K562 (cell line): ENCODE measurements around the gene BARX2. TPM values are rescaled to one million over a fixed set of nuclear protein-coding genes. Genes with fewer than 3 reads are reported as not detected.

Source experiments
- ATAC-seq: fragments of 200-7000 bp; cut with Tn5 transposase; 3 replicates; pipeline ENCODE4 v1.9.1; 2020; ENCODE audit warnings: moderate library complexity
- BruUV-seq: library from RNA; stranded (reverse); fragments of 400-500 nt; replicated peaks from 2 replicates; lab custom pipeline; 2021; lab: Mats Ljungman, UMichigan
- CTCF ChIA-PET: fragments of 300-600 bp; formaldehyde crosslinking; extraction: SDS; loops from one replicate; lab custom pipeline; 2021; ENCODE audit warnings: low intra/inter-chr PET ratio; lab: Yijun Ruan, JAX
- POLR2A ChIA-PET: fragments of 300-600, 350-650 bp; sonication (Branson Sonifier 250); formaldehyde crosslinking; extraction: SDS; loops from one replicate; lab custom pipeline; 2021; ENCODE audit warnings: antibody characterized with exemption, inconsistent platforms; lab: Yijun Ruan, JAX
- DNase-seq, 4 experiments: peaks; one replicate each; pipeline versions ENCODE4 v3.0.0 to v3.0.0-alpha.2; 2011 to 2018; ENCODE audit warnings: low spot score in 3 of 4, mixed read lengths in 3 of 4; ENCODE audit errors: extremely low read depth in 1 of 4
- FAIRE-seq: peaks from 2 replicates; lab custom pipeline; 2011; peaks lifted over from hg19 to GRCh38; lab: Jason Lieb, UNC
- H2AFZ ChIP-seq: 2 replicates; pipeline ENCODE4 v1.6.0; 2011; ENCODE audit warnings: low read depth, low read length, control low read depth, inconsistent platforms
- H3K27ac ChIP-seq: fragments of 200-600 bp; 3 replicates; pipeline ENCODE4 v1.8.0; 2011; ENCODE audit warnings: low read depth, mild to moderate bottlenecking, control low read depth, inconsistent platforms, low read length, moderate library complexity, mixed read lengths; ENCODE audit errors: extremely low read depth
- H3K27me3 ChIP-seq, 2 experiments: fragments of 300-600 bp in 1 of 2; 2 replicates in 1 of 2; 3 replicates in 1 of 2; pipeline versions ENCODE4 v1.6.0 to v1.8.0; 2011; ENCODE audit warnings: inconsistent platforms in 2 of 2, low read length in 2 of 2, mild to moderate bottlenecking in 1 of 2, mixed read lengths in 1 of 2, moderate library complexity in 1 of 2; ENCODE audit not compliant: control insufficient read depth in 2 of 2, insufficient read depth in 2 of 2
- H3K36me3 ChIP-seq: fragments of 300-600 bp; 3 replicates; pipeline ENCODE4 v1.8.0; 2011; ENCODE audit warnings: mild to moderate bottlenecking, low read length, inconsistent platforms; ENCODE audit not compliant: control insufficient read depth, insufficient read depth
- H3K4me1 ChIP-seq, 2 experiments: fragments of 200-600 bp in 1 of 2; replicated peaks in 1 of 2; 2 replicates in 1 of 2; 3 replicates in 1 of 2; pipeline versions ENCODE4 v1.5.1 to v1.8.0; 2011; ENCODE audit warnings: inconsistent platforms in 2 of 2, low read length in 2 of 2, mild to moderate bottlenecking in 1 of 2, mixed read lengths in 1 of 2, moderate library complexity in 1 of 2; ENCODE audit not compliant: control insufficient read depth in 2 of 2, insufficient read depth in 2 of 2
- H3K4me2 ChIP-seq: 2 replicates; pipeline ENCODE4 v1.6.1; 2011; ENCODE audit warnings: low read length, control low read depth, inconsistent platforms, mixed read lengths; ENCODE audit not compliant: insufficient read depth
- H3K4me3 ChIP-seq: fragments of 200-600 bp; sonication (generic), shearing (Covaris generic); 2 replicates; pipeline ENCODE4 v1.5.1; 2016; ENCODE audit warnings: control low read depth, inconsistent platforms
- H3K79me2 ChIP-seq: fragments of 200-600 bp; 3 replicates; pipeline ENCODE4 v1.8.0; 2011; ENCODE audit warnings: low read length, inconsistent platforms; ENCODE audit not compliant: control insufficient read depth, insufficient read depth
- H3K9ac ChIP-seq, 2 experiments: 2 replicates each; pipeline versions ENCODE4 v1.6.0 to v1.6.1; 2011; ENCODE audit warnings: low read depth in 2 of 2, low read length in 2 of 2, control low read depth in 1 of 2, inconsistent platforms in 1 of 2, mild to moderate bottlenecking in 1 of 2, mixed read lengths in 1 of 2; ENCODE audit not compliant: insufficient read depth in 1 of 2
- H3K9me1 ChIP-seq: one replicate; pipeline ENCODE4 v1.6.0; 2011; ENCODE audit warnings: inconsistent platforms, mild to moderate bottlenecking, low read length, moderate library complexity; ENCODE audit not compliant: control insufficient read depth, insufficient read depth
- H3K9me3 ChIP-seq: replicated peaks from 2 replicates; pipeline ENCODE4 v1.5.1; 2011; ENCODE audit warnings: low read depth, low read length, inconsistent platforms; ENCODE audit not compliant: control insufficient read depth, insufficient read depth
- H4K20me1 ChIP-seq: replicated peaks from 2 replicates; pipeline ENCODE4 v1.6.1; 2011; ENCODE audit warnings: low read length, inconsistent platforms, mixed read lengths; ENCODE audit not compliant: control insufficient read depth, insufficient read depth
- HDAC8 ChIP-seq: fragments of 450-650 bp; IDR thresholded peaks from 2 replicates; pipeline ENCODE4 v1.6.1; 2016; ENCODE audit warnings: mild to moderate bottlenecking, missing genetic modification characterization, moderate library complexity, missing compliant biosample characterization
- MEIS2 ChIP-seq: fragments of 450-650 bp; IDR thresholded peaks from 2 replicates; pipeline ENCODE4 v1.6.1; 2014; ENCODE audit warnings: mild to moderate bottlenecking; ENCODE audit not compliant: partially characterized antibody
- XRCC5 ChIP-seq: fragments of 200-400 bp; formaldehyde crosslinking; IDR thresholded peaks from 2 replicates; pipeline ENCODE4 v1.6.1; 2017; ENCODE audit warnings: low read depth, mild to moderate bottlenecking, low read length
- WGBS: fragments of 100-300 bp; shearing (Covaris generic); methylation state at CpG from one replicate; pipeline ENCODE4 v1.1.6; 2016; ENCODE audit warnings: low coverage, mixed read lengths; ENCODE audit not compliant: insufficient coverage; ENCODE audit errors: missing lambda C conversion rate; 5-methylcytosine and 5-hydroxymethylcytosine counted together
- in situ Hi-C: fragments of 300-500 bp; cut with MboI; formaldehyde crosslinking; loops from 4 replicates; pipeline ENCODE4 v1.15.0; 2018; ENCODE audit warnings: inconsistent platforms, mixed read lengths
- intact Hi-C: fragments of 100-400 bp; cut with micrococcal nuclease; formaldehyde crosslinking; loops from 2 replicates; pipeline ENCODE4 v1.14.2; 2022
- polyA plus RNA-seq, 8 experiments: library from polyadenylated mRNA; depleted of rRNA in 4 of 8; stranded (reverse) in 5 of 8; unstranded in 3 of 8; fragments of >200 nt; fragmentation: Nextera tagmentation in 2 of 8; fragmentation: Illumina TruSeq in 1 of 8; extraction: Ambion mirVana in 2 of 8; extraction: Trizol in 1 of 8; gene quantifications; 2 replicates each; pipeline versions ENCODE4 v1.2.1 to v1.2.3, GENCODE V29; 2011 to 2014; ENCODE audit warnings: inconsistent platforms in 1 of 8, missing spikeins in 1 of 8
- total RNA-seq, 7 experiments: library from RNA; depleted of rRNA in 6 of 7; stranded (reverse); fragments of >200 nt in 6 of 7; fragmentation: Illumina TruSeq in 2 of 7; extraction: Trizol in 2 of 7; gene quantifications; 2 replicates each; pipeline versions ENCODE4 v1.2.1 to v1.2.3, GENCODE V29; 2011 to 2021; ENCODE audit warnings: low replicate concordance in 1 of 7
- TF ChIP-seq, protein P1 (sequence below), 2 experiments: fragments of 250-450 bp in 1 of 2; fragments of 450-650 bp in 1 of 2; sonication (Bioruptor Pico) in 1 of 2; IDR thresholded peaks; 2 replicates each; pipeline versions ENCODE4 v1.6.1 to v1.8.0; 2016 to 2021; ENCODE audit warnings: mild to moderate bottlenecking in 2 of 2, moderate library complexity in 2 of 2, missing compliant biosample characterization in 1 of 2, missing genetic modification characterization in 1 of 2
- TF ChIP-seq, protein P2 (sequence below): fragments of 450-650 bp; formaldehyde crosslinking; IDR thresholded peaks from 2 replicates; pipeline ENCODE4 v1.4.0; 2022; ENCODE audit warnings: mild to moderate bottlenecking, moderate library complexity

The BARX2 gene
- total and polyA plus RNA-seq, 9 of the 15 experiments (the other 6 are each of a cell fraction or from before 2014, with no cell fraction given), result not detected

DNA sequence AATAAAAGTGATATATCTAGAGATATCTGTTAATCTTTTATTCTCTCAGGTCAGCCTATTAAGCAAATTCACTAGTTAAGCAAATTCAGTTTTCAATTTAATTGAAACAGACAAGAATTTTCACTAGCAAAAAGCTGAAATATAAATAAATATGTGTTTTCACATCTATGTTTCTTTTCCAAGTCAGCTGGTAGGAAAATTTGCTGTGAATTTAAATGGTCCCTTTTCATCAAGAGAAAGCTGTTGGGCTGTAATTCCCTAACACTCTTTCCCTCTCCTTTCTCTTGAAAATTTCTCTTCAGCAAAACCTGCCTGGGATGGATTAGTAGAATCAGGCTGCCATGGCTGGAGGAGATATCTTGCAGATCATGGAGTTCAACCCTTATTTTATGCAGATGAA is 46.9 kb upstream of the BARX2 start (continued):
- TF ChIP-seq, protein P1, sequence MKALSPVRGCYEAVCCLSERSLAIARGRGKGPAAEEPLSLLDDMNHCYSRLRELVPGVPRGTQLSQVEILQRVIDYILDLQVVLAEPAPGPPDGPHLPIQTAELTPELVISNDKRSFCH (CRISPR knock-in tag; IDR thresholded peaks at IDR 0.05), result no peak
- TF ChIP-seq, protein P1 (tag; IDR thresholded peaks at IDR 0.05), result no peak

DNA sequence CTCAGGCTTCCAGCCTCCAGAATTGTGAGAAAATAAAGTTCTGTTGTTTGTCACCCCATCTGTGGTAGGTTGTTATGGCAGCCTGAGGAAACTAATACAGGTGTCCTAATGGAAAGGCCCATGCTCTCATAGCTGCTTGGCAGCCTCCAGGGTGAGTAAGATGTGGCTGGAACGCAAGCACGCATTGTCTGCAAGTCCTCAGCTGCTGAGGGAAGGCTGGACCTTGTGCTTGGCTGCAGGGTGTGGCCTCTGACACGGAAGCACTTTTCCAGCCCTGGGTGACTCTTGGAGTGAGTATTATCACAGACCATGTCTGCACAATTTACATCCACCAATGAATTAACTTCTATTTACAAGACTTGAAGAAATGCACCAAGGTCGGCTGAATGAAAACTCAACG is 44.4 kb upstream of the BARX2 start:
- Histone ChIP-seq H3K27ac (no peak overlapping the region), H3K9me1 (no peaks in the 10 kb centered on the region), H3K4me1 (no peaks in the 10 kb centered on the region), H3K36me3 (no peaks in the 10 kb centered on the region), H3K9me3 (no peaks in the 10 kb centered on the region), H3K4me2 (no peak overlapping the region), H2AFZ (no peak overlapping the region), H3K79me2 (no peaks in the 10 kb centered on the region), H3K9ac (no peak overlapping the region), H3K4me3 (no peak overlapping the region), H4K20me1 (no peaks in the 10 kb centered on the region), H3K27me3 (no peaks in the 10 kb centered on the region)
- in situ Hi-C loops, result no loop called here
- ChIA-PET POLR2A (no interaction called here), CTCF (no interaction called here)
- no TSS peak for BruUV-seq
- no peak for TF ChIP-seq HDAC8 (tag)
- no peak for TF ChIP-seq XRCC5
- TF ChIP-seq, protein P2, sequence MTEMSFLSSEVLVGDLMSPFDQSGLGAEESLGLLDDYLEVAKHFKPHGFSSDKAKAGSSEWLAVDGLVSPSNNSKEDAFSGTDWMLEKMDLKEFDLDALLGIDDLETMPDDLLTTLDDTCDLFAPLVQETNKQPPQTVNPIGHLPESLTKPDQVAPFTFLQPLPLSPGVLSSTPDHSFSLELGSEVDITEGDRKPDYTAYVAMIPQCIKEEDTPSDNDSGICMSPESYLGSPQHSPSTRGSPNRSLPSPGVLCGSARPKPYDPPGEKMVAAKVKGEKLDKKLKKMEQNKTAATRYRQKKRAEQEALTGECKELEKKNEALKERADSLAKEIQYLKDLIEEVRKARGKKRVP (CRISPR knock-in tag), result no peak
- TF ChIP-seq MEIS2, result no peak
- FAIRE-seq (no peak), DNase-seq (no peak), ATAC-seq (no peak)
- 0% methylated on average over 5 of the region's 5 CpGs for WGBS
- intact Hi-C loops, result loop anchor here (2.0 to 10.0 kb wide), 2 partner anchors 376 to 446 kb away; no protein-coding TSS in a partner anchor
